D721Med (cell line): ENCODE measurements around the gene EVI5L.

Experiments
- DNase-seq: peaks from one replicate; pipeline ENCODE4 v3.0.0; 2011; ENCODE audit warnings: low spot score; ENCODE audit not compliant: insufficient read length
- FAIRE-seq: peaks from 2 replicates; lab custom pipeline; 2011; peaks lifted over from hg19 to GRCh38; lab: Jason Lieb, UNC
- TF ChIP-seq, protein P1 (sequence below): IDR thresholded peaks from 2 replicates; pipeline ENCODE4 v1.5.1; 2012; ENCODE audit warnings: mild to moderate bottlenecking, control low read depth; ENCODE audit not compliant: insufficient read depth; ENCODE audit errors: missing control alignments

EVI5L gene

DNA sequence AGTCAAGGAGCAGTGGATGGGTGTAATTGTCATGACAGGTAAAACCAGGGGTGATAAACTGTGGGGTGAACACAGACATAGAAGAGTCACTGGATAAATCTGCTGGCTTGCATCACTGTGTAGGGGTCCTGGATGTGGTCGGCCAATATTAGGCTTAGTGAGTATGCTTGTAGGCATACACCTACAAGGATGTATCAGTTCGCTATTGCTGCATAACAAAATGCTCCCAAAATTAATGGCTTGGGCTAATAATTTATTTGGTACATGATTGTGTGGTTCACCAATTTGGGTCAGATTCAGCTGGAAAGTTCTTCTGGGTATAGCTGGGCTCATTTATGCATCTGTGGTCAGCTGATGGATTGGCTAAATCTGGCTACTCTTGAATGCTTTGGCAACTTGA, 11.2 kb upstream of the EVI5L start:
- FAIRE-seq, result no peak
- TF ChIP-seq, protein P1, sequence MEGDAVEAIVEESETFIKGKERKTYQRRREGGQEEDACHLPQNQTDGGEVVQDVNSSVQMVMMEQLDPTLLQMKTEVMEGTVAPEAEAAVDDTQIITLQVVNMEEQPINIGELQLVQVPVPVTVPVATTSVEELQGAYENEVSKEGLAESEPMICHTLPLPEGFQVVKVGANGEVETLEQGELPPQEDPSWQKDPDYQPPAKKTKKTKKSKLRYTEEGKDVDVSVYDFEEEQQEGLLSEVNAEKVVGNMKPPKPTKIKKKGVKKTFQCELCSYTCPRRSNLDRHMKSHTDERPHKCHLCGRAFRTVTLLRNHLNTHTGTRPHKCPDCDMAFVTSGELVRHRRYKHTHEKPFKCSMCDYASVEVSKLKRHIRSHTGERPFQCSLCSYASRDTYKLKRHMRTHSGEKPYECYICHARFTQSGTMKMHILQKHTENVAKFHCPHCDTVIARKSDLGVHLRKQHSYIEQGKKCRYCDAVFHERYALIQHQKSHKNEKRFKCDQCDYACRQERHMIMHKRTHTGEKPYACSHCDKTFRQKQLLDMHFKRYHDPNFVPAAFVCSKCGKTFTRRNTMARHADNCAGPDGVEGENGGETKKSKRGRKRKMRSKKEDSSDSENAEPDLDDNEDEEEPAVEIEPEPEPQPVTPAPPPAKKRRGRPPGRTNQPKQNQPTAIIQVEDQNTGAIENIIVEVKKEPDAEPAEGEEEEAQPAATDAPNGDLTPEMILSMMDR, result no peak
- no peak for DNase-seq

DNA sequence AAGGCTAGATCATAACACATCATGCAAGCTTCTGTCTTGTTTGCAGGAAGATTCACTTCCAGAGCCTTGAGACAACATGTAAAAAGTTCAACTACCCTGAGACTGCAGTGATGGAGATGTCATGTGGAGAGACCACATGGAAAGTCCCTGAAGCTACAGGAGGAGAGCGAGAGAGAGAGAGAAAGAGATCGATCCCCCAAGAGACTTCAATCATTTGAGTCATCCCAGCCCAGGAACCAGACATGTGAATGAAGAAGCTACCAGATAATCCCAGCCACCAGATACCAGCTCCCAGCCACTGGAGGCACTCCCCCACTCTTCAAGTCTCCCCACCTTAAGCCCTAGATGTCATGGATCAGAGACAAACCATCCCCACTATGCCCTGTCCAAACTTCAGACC, 10.7 kb upstream of the EVI5L start:
- TF ChIP-seq, protein P1, result no peak
- DNase-seq (no peak), FAIRE-seq (no peak)

DNA sequence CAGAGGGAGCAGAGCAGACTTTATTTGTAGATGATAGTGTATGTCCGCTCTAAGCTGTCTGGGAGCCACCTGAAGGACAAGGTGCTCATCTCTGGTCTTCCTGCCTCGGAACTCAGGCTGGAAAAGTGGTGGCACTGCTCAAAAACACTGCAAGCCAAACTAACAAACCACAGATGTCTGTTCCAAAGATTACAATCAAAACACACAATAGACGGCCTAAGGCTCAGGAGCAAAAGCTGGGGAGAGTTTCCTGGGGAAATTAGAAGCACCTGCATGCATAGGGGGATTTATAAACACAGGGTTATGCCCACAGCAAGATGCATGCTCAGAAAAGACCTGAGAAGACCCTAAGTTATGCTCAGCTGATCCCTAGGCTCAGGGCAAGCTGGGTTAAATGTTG, 9.4 kb upstream of the EVI5L start:
- FAIRE-seq (no peak), DNase-seq (no peak)
- TF ChIP-seq, protein P1, result no peak

DNA sequence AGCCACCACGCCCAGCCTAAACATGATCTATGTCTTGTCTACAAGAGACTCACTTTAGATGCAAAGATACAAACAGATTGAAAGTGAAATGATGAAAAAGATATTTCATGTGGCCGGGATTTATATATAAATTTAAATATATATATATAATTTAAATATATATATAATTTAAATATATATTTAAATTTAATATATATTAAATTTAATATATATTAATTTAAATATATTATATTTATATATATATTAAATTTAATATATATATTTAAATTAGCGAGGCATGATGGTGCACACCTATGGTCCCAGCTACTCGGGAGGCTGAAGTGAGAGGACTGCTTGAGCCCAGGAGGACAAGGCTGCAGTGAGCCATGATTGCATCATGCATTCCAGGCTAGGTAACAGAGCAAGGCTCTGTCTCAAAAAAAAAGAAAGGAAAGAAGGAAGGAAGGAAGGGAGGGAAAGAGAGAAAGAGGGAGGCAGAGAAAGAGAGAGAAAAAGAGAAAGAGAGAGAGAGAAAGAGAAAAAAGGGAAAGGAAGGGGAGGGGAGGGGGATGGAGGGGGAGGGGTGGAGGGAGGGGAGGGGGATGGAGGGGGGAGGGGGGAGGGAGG, 7.0 kb upstream of the EVI5L start:
- TF ChIP-seq, protein P1, result no peak
- FAIRE-seq (no peak), DNase-seq (no peak)

DNA sequence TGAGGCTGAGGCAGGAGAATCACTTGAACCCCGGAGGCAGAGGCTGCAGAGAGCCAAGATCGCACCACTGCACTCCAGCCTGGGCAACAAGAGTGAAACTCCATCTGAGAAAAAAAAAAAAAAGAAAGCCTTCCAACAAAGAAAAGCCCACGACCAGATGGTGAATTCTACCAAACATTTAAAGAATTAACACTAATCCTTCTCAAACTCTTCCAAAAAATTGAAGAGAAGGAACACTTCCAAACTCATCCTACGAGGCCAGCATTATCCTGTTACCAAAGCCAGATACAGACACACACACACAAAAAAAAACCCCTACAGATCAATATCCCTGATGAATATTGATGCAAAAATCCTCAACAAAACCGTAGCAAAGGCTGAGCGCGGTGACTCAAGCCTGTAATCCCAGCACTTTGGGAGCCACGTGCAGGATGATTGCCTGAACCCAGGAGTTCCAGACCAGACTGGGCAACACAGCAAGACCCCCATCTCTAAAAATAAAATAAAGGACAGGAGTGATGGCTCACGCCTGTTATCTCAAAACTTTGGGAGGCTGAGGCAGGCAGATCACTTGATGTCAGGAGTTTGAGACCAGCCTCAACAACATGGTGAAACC, 6.2 kb upstream of the EVI5L start:
- no peak for DNase-seq
- TF ChIP-seq, protein P1, result no peak
- no peak for FAIRE-seq

DNA sequence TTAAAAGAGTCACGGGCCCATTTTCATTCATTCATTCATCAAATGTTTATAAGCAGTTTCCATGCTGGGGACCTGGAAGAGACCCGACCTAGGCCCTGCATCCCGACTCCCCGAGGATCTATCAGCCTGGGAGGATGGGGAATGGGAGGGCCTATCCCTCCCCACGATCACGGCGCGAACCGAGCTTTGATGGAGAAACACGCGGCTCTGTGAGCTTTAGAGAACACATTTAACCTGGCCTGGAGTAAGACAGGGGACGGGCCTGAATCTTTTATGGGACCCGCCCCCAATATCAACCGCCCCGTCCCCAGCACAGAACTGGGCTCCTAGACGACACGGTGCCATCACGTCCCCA, 875 bp upstream of the EVI5L start:
- DNase-seq, result no peak
- TF ChIP-seq, protein P1, result no peak
- no peak for FAIRE-seq

DNA sequence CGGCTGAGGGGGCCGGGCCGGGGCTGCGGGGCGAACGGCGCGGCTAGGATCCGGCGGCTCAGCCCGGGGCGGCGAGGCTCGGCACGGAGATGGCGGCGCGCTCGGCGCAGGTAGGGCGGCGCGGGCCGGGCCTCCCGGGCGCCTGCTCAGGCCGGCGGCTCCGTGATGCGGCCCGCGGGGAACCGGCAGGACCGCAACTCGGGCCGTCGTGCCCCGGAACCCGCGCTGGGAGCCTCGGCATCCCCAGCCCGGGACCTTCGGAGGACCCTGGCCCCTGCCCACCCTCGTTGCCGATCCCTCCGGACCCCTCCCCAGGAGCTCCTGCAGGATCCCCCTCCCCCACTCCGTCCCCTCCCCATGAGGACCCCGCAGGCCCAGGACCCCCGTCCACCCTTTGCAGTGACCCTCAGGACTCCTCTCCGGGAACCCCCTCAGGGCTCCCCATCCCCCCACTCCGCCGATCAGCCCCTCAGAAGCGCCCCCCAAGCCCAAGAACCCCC, 304 bp downstream of the EVI5L start:
- TF ChIP-seq, protein P1, result no peak
- FAIRE-seq, result no peak

More for the DNA sequence above, 304 bp downstream of the EVI5L start:
- DNase-seq, result no peak
